ENCODE data around the gene OR1J2.
A peak's percentile ranks its signal among the peaks of the same experiment; 100 is the strongest.
"Not testable (repeated sequence)": the region's sequence is repeated elsewhere in the genome, so short reads cannot be mapped to it uniquely, and the experiment has no call there.

Gene OR1J2, protein sequence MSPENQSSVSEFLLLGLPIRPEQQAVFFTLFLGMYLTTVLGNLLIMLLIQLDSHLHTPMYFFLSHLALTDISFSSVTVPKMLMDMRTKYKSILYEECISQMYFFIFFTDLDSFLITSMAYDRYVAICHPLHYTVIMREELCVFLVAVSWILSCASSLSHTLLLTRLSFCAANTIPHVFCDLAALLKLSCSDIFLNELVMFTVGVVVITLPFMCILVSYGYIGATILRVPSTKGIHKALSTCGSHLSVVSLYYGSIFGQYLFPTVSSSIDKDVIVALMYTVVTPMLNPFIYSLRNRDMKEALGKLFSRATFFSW

GRCh38 chr9:122510502-122510901, at the start of gene OR1J2:
Gene OR1J2 (plus strand): TSS chr9:122510802. CDS start chr9:122510802, 0 bp downstream.
- DNase-seq = no peak

DNA sequence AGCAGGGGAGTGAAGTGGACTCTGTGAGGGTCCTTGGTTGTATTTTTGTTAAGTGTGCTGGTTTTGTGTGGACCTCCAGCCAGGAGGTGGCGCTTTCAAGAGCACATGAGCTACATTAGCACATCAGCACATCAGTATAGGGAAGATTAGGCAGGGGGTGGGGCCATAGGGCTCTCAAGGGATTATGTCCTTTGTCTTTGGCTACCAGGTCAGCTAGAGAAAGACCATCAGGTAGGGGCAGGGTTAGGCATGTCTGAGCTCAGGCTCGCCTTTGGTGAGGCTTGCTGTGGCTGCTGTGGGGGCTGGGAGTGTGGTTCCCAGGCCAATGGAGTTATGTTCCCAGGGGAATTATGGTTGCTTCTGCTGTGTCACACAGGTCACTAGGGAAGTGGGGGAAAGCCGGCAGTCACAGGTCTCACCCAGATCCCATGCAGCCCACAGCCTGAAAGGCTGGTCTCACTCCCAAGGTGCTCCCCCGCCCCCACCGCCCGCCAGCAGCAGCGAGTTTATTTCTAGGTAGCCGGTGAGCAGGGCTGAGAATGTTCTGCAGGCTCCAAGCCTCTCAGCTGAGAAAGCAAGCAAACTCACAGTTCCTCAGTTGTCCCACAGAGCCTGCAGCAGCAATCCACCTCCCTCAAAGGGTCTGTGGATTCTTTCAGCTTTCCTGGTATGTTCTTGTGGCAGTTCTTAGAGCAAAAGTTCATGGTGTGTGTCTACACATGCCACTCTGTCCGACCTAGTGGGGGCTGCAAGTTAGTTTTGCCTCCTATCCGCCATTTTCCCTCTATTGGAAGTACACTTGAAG, 46.6 kb upstream of the OR1J2 start:
- peak; percentile 70 for DNase-seq

- DNase-seq = peak; percentile 94
Observed at GRCh38 chr9:122464633-122465567, 45.7 kb upstream of the OR1J2 start.

GRCh38 chr9:122466456-122466855, 44.1 kb upstream of the OR1J2 start:
- no peak for DNase-seq

GRCh38 chr9:122468735-122469134, 41.9 kb upstream of the OR1J2 start:
- DNase-seq = no peak

DNA sequence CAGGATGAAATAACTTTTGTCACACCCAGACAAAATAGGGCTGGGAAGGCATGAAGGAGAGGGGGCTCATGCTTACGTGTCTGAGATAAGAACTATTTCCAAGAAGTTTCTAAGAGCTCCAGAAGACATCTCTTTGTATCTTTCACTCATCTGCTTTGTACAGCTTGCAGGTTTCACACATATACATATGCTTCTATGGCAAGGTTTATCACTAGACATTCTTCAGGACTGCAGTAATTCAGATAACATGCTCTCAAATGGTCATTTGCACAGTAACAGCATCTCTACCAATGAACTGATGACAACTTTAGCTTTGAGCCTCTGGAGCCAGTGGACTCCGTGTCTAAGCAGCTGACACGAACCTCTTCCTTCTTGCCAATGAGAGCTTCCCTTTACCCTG, 36.0 kb upstream of the OR1J2 start:
- DNase-seq = no peak

DNA sequence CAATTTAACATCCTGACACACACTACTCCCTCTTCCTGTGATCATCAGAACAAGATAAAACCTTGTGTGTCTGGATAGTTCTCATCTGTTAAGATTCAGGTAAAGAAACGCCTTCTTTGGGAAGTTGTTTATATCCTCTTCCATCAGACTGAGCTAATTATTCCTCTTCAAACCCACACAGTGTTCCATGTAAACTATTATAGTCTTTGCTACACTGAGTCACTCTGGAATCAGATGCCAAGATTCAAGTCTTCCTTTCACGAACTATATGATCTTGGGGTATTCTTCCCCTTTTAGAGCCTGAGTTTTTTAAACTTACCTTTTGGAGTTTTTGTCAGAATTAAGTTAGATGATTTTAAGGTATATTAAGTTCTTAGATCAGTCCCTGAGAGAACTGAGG, 34.9 kb upstream of the OR1J2 start:
- no peak for DNase-seq

GRCh38 chr9:122477346-122477745, 33.3 kb upstream of the OR1J2 start:
- DNase-seq = no peak

DNA sequence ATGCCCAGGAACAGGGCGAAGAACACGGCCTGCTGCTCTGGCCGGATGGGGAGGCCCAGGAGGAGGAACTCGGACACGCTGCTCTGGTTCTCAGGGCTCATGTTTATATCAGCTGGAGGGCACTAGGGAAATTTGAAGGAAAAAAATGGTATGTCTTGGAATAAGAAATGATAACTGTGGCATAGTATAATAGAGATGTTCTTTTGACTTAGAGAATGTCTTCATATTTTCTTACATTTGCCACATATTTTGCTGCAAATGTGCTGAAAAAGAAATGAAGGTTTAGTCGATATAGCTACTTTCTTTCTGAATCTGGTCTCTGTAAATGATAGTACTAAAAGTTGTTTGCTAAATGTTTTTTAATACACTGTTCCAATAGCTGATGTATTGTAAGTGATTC, 32.8 kb upstream of the OR1J2 start, which contains the start of gene OR1J1:
TSS of gene OR1J1 (minus strand) at position 101 of the 400 bp plus-strand sequence. CDS start at position 101, 0 bp downstream.
- no peak for DNase-seq

GRCh38 chr9:122479062-122479461, 31.5 kb upstream of the OR1J2 start:
- no peak for DNase-seq

- DNase-seq = peak; percentile 66
Observed at GRCh38 chr9:122498883-122499288, 11.7 kb upstream of the OR1J2 start.

- DNase-seq = no peak
Observed at GRCh38 chr9:122506964-122507363, 3.6 kb upstream of the OR1J2 start.

DNA sequence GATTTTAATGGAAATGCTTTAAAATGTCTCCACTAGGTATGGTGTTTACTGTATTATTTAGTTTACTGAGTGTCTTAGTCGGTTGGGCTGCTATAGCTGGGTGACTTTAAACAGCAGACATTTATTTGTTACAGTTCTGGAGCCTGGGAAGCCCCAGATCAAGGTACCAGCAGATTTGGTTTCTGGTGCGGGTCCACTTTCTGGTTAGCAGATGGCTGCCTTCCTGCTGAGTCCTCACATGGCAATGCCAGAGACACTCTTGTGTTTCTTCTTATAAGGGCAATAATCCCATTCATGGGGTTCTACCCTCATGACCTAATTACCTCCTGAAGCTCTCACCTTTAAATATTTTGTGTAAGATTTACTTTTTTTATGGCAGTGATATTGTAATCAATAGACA, 7.6 kb downstream of the OR1J2 start:
- DNase-seq = no peak

- no peak for DNase-seq
Observed at GRCh38 chr9:122518841-122519240, 8.2 kb downstream of the OR1J2 start, which contains the start of gene OR1J4. Gene OR1J4 (plus strand): TSS chr9:122519141. CDS start chr9:122519141, 0 bp downstream.

- no peak for DNase-seq
Observed at GRCh38 chr9:122519376-122519775, 8.8 kb downstream of the OR1J2 start.

DNA sequence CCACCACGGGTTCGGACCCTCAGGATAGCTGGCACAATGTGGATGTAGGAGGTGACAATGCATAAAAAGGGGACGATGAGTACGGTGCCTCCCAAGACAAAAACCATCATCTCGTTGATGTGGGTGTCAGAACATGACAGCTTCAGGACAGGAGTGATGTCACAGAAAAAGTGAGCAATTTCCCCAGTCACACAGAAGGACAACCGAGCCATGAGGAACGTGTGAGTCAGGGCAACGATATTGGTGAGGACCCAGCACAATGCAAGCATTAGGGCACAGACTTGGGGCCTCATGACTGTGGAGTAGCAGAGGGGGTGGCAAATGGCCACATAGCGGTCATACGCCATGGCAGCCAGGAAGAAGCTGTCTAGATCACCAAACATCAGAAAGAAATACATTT, 16.0 kb downstream of the OR1J2 start:
- no peak for DNase-seq

DNA sequence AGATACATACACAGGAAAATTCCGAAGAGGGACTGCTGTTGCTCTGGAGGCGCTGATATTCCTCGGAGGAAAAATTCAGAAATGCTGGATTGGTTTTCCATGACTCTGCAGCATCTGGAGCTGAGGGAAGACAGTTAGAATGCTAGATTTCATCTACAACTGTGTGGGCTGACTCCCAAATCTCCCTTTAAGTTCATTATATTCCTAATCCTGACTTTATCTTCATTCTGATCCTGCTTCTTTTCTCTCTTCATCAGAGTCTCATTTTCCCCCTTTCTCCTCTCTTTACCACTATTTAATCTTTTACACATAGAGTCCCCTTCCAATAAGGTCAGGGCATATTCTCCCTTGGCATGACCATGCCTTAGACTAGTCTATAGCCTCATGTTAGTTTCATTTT, 16.6 kb downstream of the OR1J2 start, which contains the start of gene OR1N1:
TSS of gene OR1N1 (minus strand) at position 101 of the 400 bp plus-strand sequence. CDS start at position 101, 0 bp downstream.
- DNase-seq = no peak

GRCh38 chr9:122531157-122531556, 20.6 kb downstream of the OR1J2 start:
- DNase-seq = not testable (repeated sequence)

- DNase-seq = no peak
Observed at GRCh38 chr9:122536134-122536533, 25.5 kb downstream of the OR1J2 start.

GRCh38 chr9:122537066-122537465, 26.5 kb downstream of the OR1J2 start:
- not testable (repeated sequence) for DNase-seq

GRCh38 chr9:122538757-122539156, 28.2 kb downstream of the OR1J2 start:
- no peak for DNase-seq

GRCh38 chr9:122546196-122546595, 35.6 kb downstream of the OR1J2 start:
- DNase-seq = no peak

DNA sequence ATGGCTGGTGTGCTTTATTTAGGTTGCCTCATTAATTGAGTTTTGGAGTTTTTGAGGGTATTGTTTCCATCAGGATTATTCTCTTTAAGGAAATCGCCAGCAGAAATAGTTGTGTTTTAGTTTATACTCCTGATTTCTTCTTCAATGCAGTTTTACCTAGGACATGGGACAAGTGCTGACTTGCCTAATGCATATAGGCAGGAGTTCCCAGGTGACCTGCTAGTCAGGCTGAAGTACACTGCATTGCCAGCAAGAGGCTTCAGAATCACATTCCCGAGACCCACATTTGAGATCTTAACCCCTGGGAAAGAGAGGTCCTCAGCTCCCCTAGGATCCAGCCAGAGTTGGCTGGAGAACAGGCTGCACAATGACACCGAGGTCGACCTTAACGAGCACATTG, 40.8 kb downstream of the OR1J2 start:
- no peak for DNase-seq

All from hematopoietic multipotent progenitor cell treated with erythropoietin and hydrocortisone succinate and interleukin-3 and kit ligand, for 4 days (in vitro differentiated cells).